ENCODE measurements around the gene ZSCAN22.

DNA sequence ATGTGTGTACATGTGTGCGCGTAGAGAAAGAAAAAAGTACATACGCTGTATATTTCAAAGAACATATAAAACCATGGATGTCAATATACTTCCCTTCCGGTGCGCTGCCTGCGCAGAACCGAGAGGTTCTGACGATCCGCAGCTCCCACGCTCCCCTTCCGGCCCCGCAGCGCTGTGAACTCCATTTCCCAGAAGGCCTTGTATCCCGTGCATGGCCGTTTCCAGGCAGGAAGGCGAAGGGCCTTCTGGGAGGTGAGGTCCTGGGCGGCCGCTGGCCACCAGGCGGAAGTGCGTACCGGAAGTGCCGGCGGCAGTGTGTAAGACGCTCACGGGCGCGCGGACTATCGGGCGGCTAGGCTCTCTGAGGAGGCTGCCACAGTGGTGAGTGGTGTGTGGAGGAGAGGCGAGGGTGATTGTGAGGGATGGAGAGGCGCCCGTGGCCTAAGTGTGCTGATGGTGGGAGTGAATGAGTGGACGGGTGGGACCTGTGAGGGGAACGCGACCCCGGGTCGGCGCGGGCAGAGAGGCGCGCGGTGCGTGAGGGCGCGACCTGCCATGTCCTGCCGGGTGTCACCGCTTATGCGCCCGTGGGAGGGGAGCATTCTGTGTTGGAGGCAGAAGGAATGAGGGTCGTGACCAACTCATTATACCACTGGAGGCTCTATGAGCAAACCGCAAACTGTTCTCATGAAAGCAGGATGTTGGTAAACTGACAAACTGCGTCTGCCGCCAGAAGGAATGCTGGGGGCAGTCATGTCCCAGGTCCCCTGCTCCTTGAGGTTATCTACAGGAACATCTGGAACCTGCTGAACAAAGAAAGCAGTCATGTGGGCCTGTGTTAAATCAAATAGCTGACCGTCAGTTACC, 21.5 kb upstream of the ZSCAN22 start, which contains the start of gene ERVK3-1:
- TF ChIP-seq, protein P1, sequence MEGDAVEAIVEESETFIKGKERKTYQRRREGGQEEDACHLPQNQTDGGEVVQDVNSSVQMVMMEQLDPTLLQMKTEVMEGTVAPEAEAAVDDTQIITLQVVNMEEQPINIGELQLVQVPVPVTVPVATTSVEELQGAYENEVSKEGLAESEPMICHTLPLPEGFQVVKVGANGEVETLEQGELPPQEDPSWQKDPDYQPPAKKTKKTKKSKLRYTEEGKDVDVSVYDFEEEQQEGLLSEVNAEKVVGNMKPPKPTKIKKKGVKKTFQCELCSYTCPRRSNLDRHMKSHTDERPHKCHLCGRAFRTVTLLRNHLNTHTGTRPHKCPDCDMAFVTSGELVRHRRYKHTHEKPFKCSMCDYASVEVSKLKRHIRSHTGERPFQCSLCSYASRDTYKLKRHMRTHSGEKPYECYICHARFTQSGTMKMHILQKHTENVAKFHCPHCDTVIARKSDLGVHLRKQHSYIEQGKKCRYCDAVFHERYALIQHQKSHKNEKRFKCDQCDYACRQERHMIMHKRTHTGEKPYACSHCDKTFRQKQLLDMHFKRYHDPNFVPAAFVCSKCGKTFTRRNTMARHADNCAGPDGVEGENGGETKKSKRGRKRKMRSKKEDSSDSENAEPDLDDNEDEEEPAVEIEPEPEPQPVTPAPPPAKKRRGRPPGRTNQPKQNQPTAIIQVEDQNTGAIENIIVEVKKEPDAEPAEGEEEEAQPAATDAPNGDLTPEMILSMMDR (conservative IDR thresholded peaks at IDR 0.05; ENCODE audit: low read depth, low read length) = no peak
- no peak for TF ChIP-seq EZH2 (IDR thresholded peaks at IDR 0.05; ENCODE audit: borderline replicate concordance, low read depth, low read length, poor library complexity, severe bottlenecking)

Data from A673 (cell line).